ENCODE results near the gene LCMT1.
"Not testable (repeated sequence)": the region's sequence is repeated elsewhere in the genome, so short reads cannot be mapped to it uniquely, and the experiment has no call there.

The LCMT1 gene

GRCh38 chr16:25111403-25112166 lies at the start of gene LCMT1:
TSS of gene LCMT1 (plus strand) at chr16:25111742. CDS start at chr16:25111884, 142 bp downstream.
- DNase-seq (ENCODE audit: low read depth), result peak; percentile 84

GRCh38 chr16:25063102-25063501 lies 48.4 kb upstream of the LCMT1 start:
- DNase-seq (ENCODE audit: low read depth), result no peak

- DNase-seq (ENCODE audit: low read depth), result no peak
Observed at GRCh38 chr16:25063865-25064264, 47.7 kb upstream of the LCMT1 start.

GRCh38 chr16:25064281-25064680 lies 47.3 kb upstream of the LCMT1 start:
- DNase-seq (ENCODE audit: low read depth), result not testable (repeated sequence)

- no peak for DNase-seq (ENCODE audit: low read depth)
Observed at GRCh38 chr16:25064937-25065336, 46.6 kb upstream of the LCMT1 start.

- DNase-seq (ENCODE audit: low read depth), result no peak
Observed at GRCh38 chr16:25065899-25066298, 45.6 kb upstream of the LCMT1 start.

GRCh38 chr16:25066426-25066746 lies 45.2 kb upstream of the LCMT1 start:
- DNase-seq (ENCODE audit: low read depth), result no peak

- peak; percentile 75 for DNase-seq (ENCODE audit: low read depth)
Observed at GRCh38 chr16:25066747-25067631, 44.6 kb upstream of the LCMT1 start.

- no peak for DNase-seq (ENCODE audit: low read depth)
Observed at GRCh38 chr16:25073854-25074253, 37.7 kb upstream of the LCMT1 start.

- no peak for DNase-seq (ENCODE audit: low read depth)
Observed at GRCh38 chr16:25078386-25078978, 33.1 kb upstream of the LCMT1 start.

- no peak for DNase-seq (ENCODE audit: low read depth)
Observed at GRCh38 chr16:25079637-25080378, 31.7 kb upstream of the LCMT1 start.

GRCh38 chr16:25080420-25081131 lies 31.0 kb upstream of the LCMT1 start:
- no peak for DNase-seq (ENCODE audit: low read depth)

GRCh38 chr16:25081702-25082101 lies 29.8 kb upstream of the LCMT1 start:
- no peak for DNase-seq (ENCODE audit: low read depth)

GRCh38 chr16:25083065-25083464 lies 28.5 kb upstream of the LCMT1 start:
- DNase-seq (ENCODE audit: low read depth), result no peak

GRCh38 chr16:25083701-25084100 lies 27.8 kb upstream of the LCMT1 start:
- DNase-seq (ENCODE audit: low read depth), result no peak

GRCh38 chr16:25084797-25085196 lies 26.7 kb upstream of the LCMT1 start:
- DNase-seq (ENCODE audit: low read depth), result no peak

- no peak for DNase-seq (ENCODE audit: low read depth)
Observed at GRCh38 chr16:25087761-25088160, 23.8 kb upstream of the LCMT1 start.

- DNase-seq (ENCODE audit: low read depth), result no peak
Observed at GRCh38 chr16:25089351-25089750, 22.2 kb upstream of the LCMT1 start.

- DNase-seq (ENCODE audit: low read depth), result no peak
Observed at GRCh38 chr16:25092441-25092840, 19.1 kb upstream of the LCMT1 start.

- no peak for DNase-seq (ENCODE audit: low read depth)
Observed at GRCh38 chr16:25093208-25094061, 18.1 kb upstream of the LCMT1 start.

GRCh38 chr16:25094596-25094995 lies 16.9 kb upstream of the LCMT1 start:
- DNase-seq (ENCODE audit: low read depth), result no peak

All from stimulated activated CD8-positive, alpha-beta memory T cell treated with anti-CD3 and anti-CD28 coated beads, Interleukin-4, amount 100 ng/mL, for 24 hours (primary cell).